ENCODE results near the gene RARA. TPM values are rescaled to one million over a fixed set of nuclear protein-coding genes. Genes with fewer than 3 reads are reported as not detected.
A peak's percentile ranks its signal among the peaks of the same experiment; 100 is the strongest.

RARA gene
- total and polyA plus RNA-seq, 2 donors (not counting 1 experiment from before 2014, with no cell fraction given): 7.0 to 7.8 TPM

GRCh38 chr17:40399185-40399584 is 90.2 kb downstream of the RARA start:
- Histone ChIP-seq H3K27me3 (ENCODE audit: control insufficient read depth, insufficient read depth, low read length) (no peaks in the 10 kb centered on the region), H3K4me2 (ENCODE audit: extremely low read depth, insufficient read depth, low read length) (no peak overlapping the region), H3K9ac (ENCODE audit: insufficient read depth, low read length) (no peak overlapping the region), H4K20me1 (ENCODE audit: control insufficient read depth, extremely low read depth, insufficient read depth, low read length) (no peaks in the 10 kb centered on the region), H3K36me3 (ENCODE audit: control insufficient read depth, insufficient read depth, low read length) (peaks cover 7% of the 10 kb centered on the region), H3K9me3 (ENCODE audit: control insufficient read depth, insufficient read depth, low read depth, low read length) (no peaks in the 10 kb centered on the region), H2AFZ (ENCODE audit: low read length) (no peak overlapping the region), H3K27ac (ENCODE audit: insufficient read depth, low read length) (no peak overlapping the region), H3K4me3 (replicated peaks in 1 of 4; ENCODE audit: control extremely low read depth in 1 of 4, insufficient read depth in 1 of 4, low read depth in 3 of 4, low read length in 4 of 4) (no peak overlapping the region), H3K4me1 (ENCODE audit: control insufficient read depth, extremely low read depth, insufficient read depth, low read length) (no peaks in the 10 kb centered on the region), H3K79me2 (ENCODE audit: control insufficient read depth, insufficient read depth, low read length) (no peaks in the 10 kb centered on the region)
- no peak for TF ChIP-seq EZH2 (IDR thresholded peaks at IDR 0.05; ENCODE audit: low read length, missing control alignments)
- TF ChIP-seq CTCF (conservative IDR thresholded peaks at IDR 0.05 in 1 of 2, IDR thresholded peaks at IDR 0.05 in 1 of 2; ENCODE audit: low read depth in 1 of 2, low read length in 2 of 2): peak; percentile 48 to 58
- DNase-seq (ENCODE audit: low read depth in 2 of 2): peak; percentile 52 to 84

GRCh38 chr17:40402668-40403067 is 93.7 kb downstream of the RARA start:
- Histone ChIP-seq H3K4me3 (replicated peaks in 1 of 4; ENCODE audit: control extremely low read depth in 1 of 4, insufficient read depth in 1 of 4, low read depth in 3 of 4, low read length in 4 of 4) (no peak overlapping the region), H3K36me3 (ENCODE audit: control insufficient read depth, insufficient read depth, low read length) (peaks cover 7% of the 10 kb centered on the region)

GRCh38 chr17:40404003-40404402 is 95.0 kb downstream of the RARA start:
- Histone ChIP-seq H4K20me1 (ENCODE audit: control insufficient read depth, extremely low read depth, insufficient read depth, low read length) (no peaks in the 10 kb centered on the region), H3K79me2 (ENCODE audit: control insufficient read depth, insufficient read depth, low read length) (no peaks in the 10 kb centered on the region), H3K4me1 (ENCODE audit: control insufficient read depth, extremely low read depth, insufficient read depth, low read length) (no peaks in the 10 kb centered on the region), H3K9ac (ENCODE audit: insufficient read depth, low read length) (no peak overlapping the region), H3K27me3 (ENCODE audit: control insufficient read depth, insufficient read depth, low read length) (no peaks in the 10 kb centered on the region), H3K4me2 (ENCODE audit: extremely low read depth, insufficient read depth, low read length) (no peak overlapping the region), H3K4me3 (replicated peaks in 1 of 4; ENCODE audit: control extremely low read depth in 1 of 4, insufficient read depth in 1 of 4, low read depth in 3 of 4, low read length in 4 of 4) (no peak overlapping the region), H3K36me3 (ENCODE audit: control insufficient read depth, insufficient read depth, low read length) (peaks cover 7% of the 10 kb centered on the region), H3K9me3 (ENCODE audit: control insufficient read depth, insufficient read depth, low read depth, low read length) (no peaks in the 10 kb centered on the region), H3K27ac (ENCODE audit: insufficient read depth, low read length) (no peak overlapping the region), H2AFZ (ENCODE audit: low read length) (peak overlapping the region; percentile 21)
- no peak for DNase-seq (ENCODE audit: low read depth in 2 of 2)
- TF ChIP-seq EZH2 (IDR thresholded peaks at IDR 0.05; ENCODE audit: low read length, missing control alignments) (no peak), CTCF (conservative IDR thresholded peaks at IDR 0.05 in 1 of 2, IDR thresholded peaks at IDR 0.05 in 1 of 2; ENCODE audit: low read depth in 1 of 2, low read length in 2 of 2) (no peak)

More at GRCh38 chr17:40402668-40403067, 93.7 kb downstream of the RARA start:
- peak overlapping the region; percentile 4 for H3K4me2 ChIP-seq (ENCODE audit: extremely low read depth, insufficient read depth, low read length)
- H3K27me3 ChIP-seq (ENCODE audit: control insufficient read depth, insufficient read depth, low read length): no peaks in the 10 kb centered on the region
- H3K27ac ChIP-seq (ENCODE audit: insufficient read depth, low read length): no peak overlapping the region
- H3K79me2 ChIP-seq (ENCODE audit: control insufficient read depth, insufficient read depth, low read length): no peaks in the 10 kb centered on the region
- H4K20me1 ChIP-seq (ENCODE audit: control insufficient read depth, extremely low read depth, insufficient read depth, low read length): no peaks in the 10 kb centered on the region
- TF ChIP-seq EZH2 (IDR thresholded peaks at IDR 0.05; ENCODE audit: low read length, missing control alignments) (no peak), CTCF (conservative IDR thresholded peaks at IDR 0.05 in 1 of 2, IDR thresholded peaks at IDR 0.05 in 1 of 2; ENCODE audit: low read depth in 1 of 2, low read length in 2 of 2) (no peak)
- H3K9me3 ChIP-seq (ENCODE audit: control insufficient read depth, insufficient read depth, low read depth, low read length): no peaks in the 10 kb centered on the region
- no peak overlapping the region for H3K9ac ChIP-seq (ENCODE audit: insufficient read depth, low read length)
- no peaks in the 10 kb centered on the region for H3K4me1 ChIP-seq (ENCODE audit: control insufficient read depth, extremely low read depth, insufficient read depth, low read length)
- no peak for DNase-seq (ENCODE audit: low read depth in 2 of 2)
- peak overlapping the region; percentile 58 for H2AFZ ChIP-seq (ENCODE audit: low read length)

Other genes with a start within 250 kb of the RARA start
- gene THRA, start 246.2 kb upstream of the RARA start, total RNA-seq: 49.8 and 52.8 TPM in 2 replicates
- 27.2 and 30.8 TPM in 2 replicates for gene THRA, start 246.2 kb upstream of the RARA start, polyA plus RNA-seq
- gene NR1D1, start 208.6 kb upstream of the RARA start, total RNA-seq: 1.8 and 5.3 TPM in 2 replicates
- 3.3 and 4.0 TPM in 2 replicates for gene NR1D1, start 208.6 kb upstream of the RARA start, polyA plus RNA-seq
- 43.9 and 52.4 TPM in 2 replicates for gene MSL1, start 187.2 kb upstream of the RARA start, total RNA-seq
- gene MSL1, start 187.2 kb upstream of the RARA start, polyA plus RNA-seq: 65.6 and 86.3 TPM in 2 replicates
- gene CASC3, start 168.6 kb upstream of the RARA start, total RNA-seq: 24.9 and 26.8 TPM in 2 replicates
- 38.8 and 45.7 TPM in 2 replicates for gene CASC3, start 168.6 kb upstream of the RARA start, polyA plus RNA-seq
- gene RAPGEFL1, start 131.7 kb upstream of the RARA start, total RNA-seq: 1.2 and 1.3 TPM in 2 replicates
- 1.6 and 1.7 TPM in 2 replicates for gene RAPGEFL1, start 131.7 kb upstream of the RARA start, polyA plus RNA-seq
- 4.6 and 7.6 TPM in 2 replicates for gene WIPF2, start 89.9 kb upstream of the RARA start, total RNA-seq
- gene WIPF2, start 89.9 kb upstream of the RARA start, polyA plus RNA-seq: 9.1 and 11.1 TPM in 2 replicates
- gene CDC6, start 21.3 kb upstream of the RARA start, total RNA-seq: 1.3 and 4.5 TPM in 2 replicates
- gene CDC6, start 21.3 kb upstream of the RARA start, polyA plus RNA-seq: 16.3 and 45.4 TPM in 2 replicates
- gene GJD3, start 55.6 kb downstream of the RARA start, total RNA-seq: 3.9 and 4.3 TPM in 2 replicates
- gene GJD3, start 55.6 kb downstream of the RARA start, polyA plus RNA-seq: 0.16 and 0.99 TPM in 2 replicates
- gene TOP2A, start 108.7 kb downstream of the RARA start, total RNA-seq: 4.9 and 41.6 TPM in 2 replicates
- 39.2 and 122 TPM in 2 replicates for gene TOP2A, start 108.7 kb downstream of the RARA start, polyA plus RNA-seq
- gene IGFBP4, start 134.3 kb downstream of the RARA start, total RNA-seq: 312 and 436 TPM in 2 replicates
- gene IGFBP4, start 134.3 kb downstream of the RARA start, polyA plus RNA-seq: 685 and 1,130 TPM in 2 replicates
- gene TNS4, start 192.4 kb downstream of the RARA start, total RNA-seq: under 0.01 TPM in 1 of 2 replicates, not detected in the other
- 0.01 and 0.05 TPM in 2 replicates for gene TNS4, start 192.4 kb downstream of the RARA start, polyA plus RNA-seq

Data from fibroblast of lung (primary cell).